Ascending aorta (tissue), 2 donors: ENCODE data around the gene KHDC4. TPM values are rescaled to one million over a fixed set of nuclear protein-coding genes. Genes with fewer than 3 reads are reported as not detected.

Experiments used
- DNase-seq, 2 donors: peaks; one replicate each; pipeline ENCODE4 v3.0.0-alpha.2; 2019; ENCODE audit warnings: low spot score in 2 of 2
- H3K27ac ChIP-seq, 2 donors: fragments of 200-600 bp; sonication (generic); one replicate each; pipeline ENCODE4 v1.5.1; 2016 to 2017; ENCODE audit warnings: mild to moderate bottlenecking in 1 of 2
- H3K27me3 ChIP-seq: fragments of 200-600 bp; sonication (generic); one replicate; pipeline ENCODE4 v1.5.1; 2017
- H3K36me3 ChIP-seq, 2 donors: fragments of 200-600 bp; sonication (generic); one replicate each; pipeline ENCODE4 v1.5.1; 2016
- H3K4me1 ChIP-seq, 2 donors: fragments of 200-600 bp; sonication (generic); one replicate each; pipeline ENCODE4 v1.5.1; 2016 to 2017; ENCODE audit warnings: mild to moderate bottlenecking in 1 of 2
- H3K4me3 ChIP-seq, 2 donors: fragments of 200-600 bp; sonication (generic); one replicate each; pipeline ENCODE4 v1.5.1; 2016 to 2017; ENCODE audit warnings: mild to moderate bottlenecking in 1 of 2
- H3K9me3 ChIP-seq, 2 donors: fragments of 200-600 bp; sonication (generic); one replicate each; pipeline ENCODE4 v1.5.1; 2016
- CTCF ChIP-seq, 3 experiments: fragments of 200-600 bp in 2 of 3; fragments of 450-650 bp in 1 of 3; sonication (generic) in 2 of 3; IDR thresholded peaks; one replicate each; pipeline ENCODE4 v1.5.1; 2016 to 2019; ENCODE audit warnings: antibody characterized with exemption in 3 of 3, mild to moderate bottlenecking in 1 of 3, moderate library complexity in 1 of 3
- intact Hi-C: fragments of 100-400 bp; cut with DNase I; formaldehyde crosslinking; loops from one replicate; pipeline ENCODE4 v1.15.1; 2023
- total RNA-seq: library from RNA; depleted of rRNA; stranded (reverse); fragments of >200 nt; gene quantifications from one replicate; pipeline ENCODE4 v1.1.0, GENCODE V29; 2016

Gene KHDC4
- total RNA-seq, 1 donor from 2014 or later: 101 TPM

GRCh38 chr1:155946633-155947219 lies 12.5 kb upstream of the KHDC4 start:
- Histone ChIP-seq H3K27ac (peak overlapping the region; percentile 48 to 59), H3K4me3 (no peak overlapping the region), H3K9me3 (no peaks in the 10 kb centered on the region), H3K27me3 (no peaks in the 10 kb centered on the region), H3K4me1 (peaks cover 1 to 4% of the 10 kb centered on the region in 2 donors), H3K36me3 (peaks cover 52 to 57% of the 10 kb centered on the region in 2 donors)
- DNase-seq: no peak
- no peak for TF ChIP-seq CTCF (IDR thresholded peaks at IDR 0.05)
- intact Hi-C loops: no loop called here

- TF ChIP-seq CTCF (IDR thresholded peaks at IDR 0.05): no peak
- H3K4me3 ChIP-seq: no peak overlapping the region
- H3K27ac ChIP-seq: peak overlapping the region in 1 of 2 donors; percentile 59
- no peaks in the 10 kb centered on the region for H3K27me3 ChIP-seq
- H3K4me1 ChIP-seq: peaks cover 20 to 26% of the 10 kb centered on the region in 2 donors
- peaks cover 29 to 34% of the 10 kb centered on the region in 2 donors for H3K36me3 ChIP-seq
- intact Hi-C loops: no loop called here
- no peaks in the 10 kb centered on the region for H3K9me3 ChIP-seq
- no peak for DNase-seq
Measured at GRCh38 chr1:155944444-155944799, 10.2 kb upstream of the KHDC4 start.

DNA sequence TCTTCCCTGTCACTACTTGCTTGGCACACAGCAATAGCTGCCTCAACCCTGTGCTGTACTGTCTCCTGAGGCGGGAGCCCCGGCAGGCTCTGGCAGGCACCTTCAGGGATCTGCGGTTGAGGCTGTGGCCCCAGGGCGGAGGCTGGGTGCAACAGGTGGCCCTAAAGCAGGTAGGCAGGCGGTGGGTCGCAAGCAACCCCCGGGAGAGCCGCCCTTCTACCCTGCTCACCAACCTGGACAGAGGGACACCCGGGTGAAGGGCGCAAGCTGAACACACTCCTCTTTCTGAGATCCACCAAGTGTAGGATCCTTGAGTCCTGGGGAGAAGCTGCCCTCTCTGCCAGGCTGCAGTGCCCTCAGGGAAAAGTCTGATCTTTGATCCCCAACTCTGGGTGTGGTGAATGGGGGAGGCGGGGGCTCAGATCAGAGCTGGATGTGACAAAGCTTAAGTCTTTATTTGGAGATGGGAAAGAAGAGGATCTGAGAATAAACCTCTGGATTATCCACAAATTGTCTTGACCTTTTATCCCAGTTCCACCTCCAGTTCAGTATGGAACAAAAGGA lies 8.4 kb upstream of the KHDC4 start:
- no peaks in the 10 kb centered on the region for H3K27me3 ChIP-seq
- peaks cover 20 to 38% of the 10 kb centered on the region in 2 donors for H3K4me1 ChIP-seq
- no peak for DNase-seq
- peaks cover 12 to 16% of the 10 kb centered on the region in 2 donors for H3K36me3 ChIP-seq
- intact Hi-C loops: no loop called here
- peak overlapping the region; percentile 80 to 92 for H3K27ac ChIP-seq
- H3K4me3 ChIP-seq: no peak overlapping the region
- H3K9me3 ChIP-seq: no peaks in the 10 kb centered on the region
- TF ChIP-seq CTCF (IDR thresholded peaks at IDR 0.05): no peak

DNA sequence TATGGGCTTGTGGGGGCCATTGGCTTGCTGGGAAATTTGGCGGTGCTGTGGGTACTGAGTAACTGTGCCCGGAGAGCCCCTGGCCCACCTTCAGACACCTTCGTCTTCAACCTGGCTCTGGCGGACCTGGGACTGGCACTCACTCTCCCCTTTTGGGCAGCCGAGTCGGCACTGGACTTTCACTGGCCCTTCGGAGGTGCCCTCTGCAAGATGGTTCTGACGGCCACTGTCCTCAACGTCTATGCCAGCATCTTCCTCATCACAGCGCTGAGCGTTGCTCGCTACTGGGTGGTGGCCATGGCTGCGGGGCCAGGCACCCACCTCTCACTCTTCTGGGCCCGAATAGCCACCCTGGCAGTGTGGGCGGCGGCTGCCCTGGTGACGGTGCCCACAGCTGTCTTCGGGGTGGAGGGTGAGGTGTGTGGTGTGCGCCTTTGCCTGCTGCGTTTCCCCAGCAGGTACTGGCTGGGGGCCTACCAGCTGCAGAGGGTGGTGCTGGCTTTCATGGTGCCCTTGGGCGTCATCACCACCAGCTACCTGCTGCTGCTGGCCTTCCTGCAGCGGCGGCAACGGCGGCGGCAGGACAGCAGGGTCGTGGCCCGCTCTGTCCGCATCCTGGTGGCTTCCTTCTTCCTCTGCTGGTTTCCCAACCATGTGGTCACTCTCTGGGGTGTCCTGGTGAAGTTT lies 7.8 kb upstream of the KHDC4 start:
- Histone ChIP-seq H3K27me3 (no peaks in the 10 kb centered on the region), H3K36me3 (peaks cover 5 to 9% of the 10 kb centered on the region in 2 donors), H3K4me1 (peaks cover 20 to 38% of the 10 kb centered on the region in 2 donors), H3K27ac (peak overlapping the region; percentile 80 to 92), H3K4me3 (no peak overlapping the region), H3K9me3 (no peaks in the 10 kb centered on the region)
- no peak for DNase-seq
- intact Hi-C loops: no loop called here
- TF ChIP-seq CTCF (IDR thresholded peaks at IDR 0.05): no peak

- TF ChIP-seq CTCF (IDR thresholded peaks at IDR 0.05): no peak
- Histone ChIP-seq H3K27me3 (no peaks in the 10 kb centered on the region), H3K9me3 (no peaks in the 10 kb centered on the region), H3K4me3 (no peak within 1 kb of the TSS), H3K36me3 (peaks cover 0 to 2% of the 10 kb centered on the region in 2 donors), H3K4me1 (peaks cover 20 to 38% of the 10 kb centered on the region in 2 donors), H3K27ac (peak within 1 kb of the TSS; percentile 80 to 92)
- no peak for DNase-seq
- intact Hi-C loops: no loop called here
Measured at GRCh38 chr1:155940993-155941844, 7.0 kb upstream of the KHDC4 start, which contains the start of gene RXFP4. RXFP4 (plus strand) TSS chr1:155941638; CDS start chr1:155941710, 72 bp downstream.
